ENCODE results near the gene P2RX7. TPM values are rescaled to one million over a fixed set of nuclear protein-coding genes. Genes with fewer than 3 reads are reported as not detected.
"Not testable (repeated sequence)": the region's sequence is repeated elsewhere in the genome, so short reads cannot be mapped to it uniquely, and the experiment has no call there.

The P2RX7 gene
- total RNA-seq, 1 donor from 2014 or later = 1.9 TPM

DNA sequence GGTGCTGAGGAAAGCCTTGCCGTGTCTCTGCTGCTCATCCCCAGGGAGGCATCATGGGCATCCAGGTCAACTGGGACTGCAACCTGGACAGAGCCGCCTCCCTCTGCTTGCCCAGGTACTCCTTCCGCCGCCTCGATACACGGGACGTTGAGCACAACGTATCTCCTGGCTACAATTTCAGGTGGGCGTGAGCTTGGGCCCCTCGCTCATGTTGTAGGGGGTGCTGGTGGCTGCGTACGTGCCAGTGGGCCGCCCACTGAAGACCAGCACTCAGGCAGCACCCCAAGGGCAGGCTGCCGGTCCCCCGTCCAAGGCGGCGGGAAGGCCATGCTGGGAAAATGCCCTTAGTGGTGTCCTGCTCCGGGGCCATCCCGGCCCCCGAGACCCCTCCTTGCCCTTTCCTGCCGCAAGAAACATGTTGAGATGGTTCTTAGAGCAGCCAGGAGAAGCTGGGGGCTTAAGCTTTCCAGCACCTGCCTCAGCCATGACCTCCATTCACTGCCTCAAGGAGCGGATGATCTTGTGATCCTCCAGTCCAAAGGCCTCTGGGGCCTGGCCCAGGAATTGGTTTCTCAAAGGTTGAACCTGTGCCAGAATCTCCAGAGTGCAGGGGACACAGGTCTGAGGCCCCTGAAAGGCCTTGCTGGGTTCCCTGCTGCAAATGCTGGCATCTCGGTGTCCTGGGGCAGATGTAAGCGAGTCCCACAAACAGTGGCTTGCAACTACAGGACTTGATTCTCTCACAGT lies 96.4 kb downstream of the P2RX7 start:
- no peaks in the 10 kb centered on the region for H3K27me3 Mint-ChIP-seq
- peaks cover 7% of the 10 kb centered on the region for H3K4me1 Mint-ChIP-seq (ENCODE audit: unreplicated experiment)
- peaks cover 10% of the 10 kb centered on the region for H3K36me3 Mint-ChIP-seq
- H3K9me3 Mint-ChIP-seq = no peaks in the 10 kb centered on the region
- H3K27ac Mint-ChIP-seq = no peak overlapping the region
- TF ChIP-seq, protein P1, sequence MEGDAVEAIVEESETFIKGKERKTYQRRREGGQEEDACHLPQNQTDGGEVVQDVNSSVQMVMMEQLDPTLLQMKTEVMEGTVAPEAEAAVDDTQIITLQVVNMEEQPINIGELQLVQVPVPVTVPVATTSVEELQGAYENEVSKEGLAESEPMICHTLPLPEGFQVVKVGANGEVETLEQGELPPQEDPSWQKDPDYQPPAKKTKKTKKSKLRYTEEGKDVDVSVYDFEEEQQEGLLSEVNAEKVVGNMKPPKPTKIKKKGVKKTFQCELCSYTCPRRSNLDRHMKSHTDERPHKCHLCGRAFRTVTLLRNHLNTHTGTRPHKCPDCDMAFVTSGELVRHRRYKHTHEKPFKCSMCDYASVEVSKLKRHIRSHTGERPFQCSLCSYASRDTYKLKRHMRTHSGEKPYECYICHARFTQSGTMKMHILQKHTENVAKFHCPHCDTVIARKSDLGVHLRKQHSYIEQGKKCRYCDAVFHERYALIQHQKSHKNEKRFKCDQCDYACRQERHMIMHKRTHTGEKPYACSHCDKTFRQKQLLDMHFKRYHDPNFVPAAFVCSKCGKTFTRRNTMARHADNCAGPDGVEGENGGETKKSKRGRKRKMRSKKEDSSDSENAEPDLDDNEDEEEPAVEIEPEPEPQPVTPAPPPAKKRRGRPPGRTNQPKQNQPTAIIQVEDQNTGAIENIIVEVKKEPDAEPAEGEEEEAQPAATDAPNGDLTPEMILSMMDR (conservative IDR thresholded peaks at IDR 0.05) = no peak
- H3K4me3 Mint-ChIP-seq = no peak overlapping the region
- DNase-seq (ENCODE audit: extremely low spot score, unreplicated experiment) = no peak

GRCh38 chr12:121229826-121230537 lies 97.3 kb downstream of the P2RX7 start:
- H3K27me3 Mint-ChIP-seq; H3K4me3 Mint-ChIP-seq; H3K9me3 Mint-ChIP-seq; DNase-seq (ENCODE audit: extremely low spot score, unreplicated experiment); H3K36me3 Mint-ChIP-seq; H3K4me1 Mint-ChIP-seq (ENCODE audit: unreplicated experiment): not testable (repeated sequence)
- peak overlapping the region; percentile 70 for H3K27ac Mint-ChIP-seq
- TF ChIP-seq, protein P1 (conservative IDR thresholded peaks at IDR 0.05) = peak; percentile 95

DNA sequence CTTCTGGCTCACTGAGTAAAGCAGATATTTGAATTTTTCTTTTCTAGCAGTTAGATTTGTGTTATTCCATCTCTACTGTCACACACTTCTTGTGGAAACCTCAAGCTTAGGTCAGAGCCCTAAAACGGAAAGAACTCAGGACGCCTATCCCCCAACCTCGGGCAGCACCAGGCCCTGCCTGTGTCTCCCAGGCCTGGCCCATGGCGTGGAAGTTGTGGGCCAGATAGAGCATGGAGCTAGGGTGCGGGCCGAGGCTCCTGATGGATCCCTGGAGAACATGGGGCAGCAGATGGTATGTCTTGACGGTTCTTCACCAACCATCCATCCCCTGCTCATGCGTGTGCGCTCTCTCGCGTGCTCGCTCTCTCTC lies 97.8 kb downstream of the P2RX7 start:
- peaks cover 7% of the 10 kb centered on the region for H3K36me3 Mint-ChIP-seq
- no peaks in the 10 kb centered on the region for H3K27me3 Mint-ChIP-seq
- H3K9me3 Mint-ChIP-seq = no peaks in the 10 kb centered on the region
- peak overlapping the region; percentile 70 for H3K27ac Mint-ChIP-seq
- TF ChIP-seq, protein P1 (conservative IDR thresholded peaks at IDR 0.05) = no peak
- H3K4me1 Mint-ChIP-seq (ENCODE audit: unreplicated experiment) = peaks cover 7% of the 10 kb centered on the region
- no peak overlapping the region for H3K4me3 Mint-ChIP-seq
- DNase-seq (ENCODE audit: extremely low spot score, unreplicated experiment) = no peak

DNA sequence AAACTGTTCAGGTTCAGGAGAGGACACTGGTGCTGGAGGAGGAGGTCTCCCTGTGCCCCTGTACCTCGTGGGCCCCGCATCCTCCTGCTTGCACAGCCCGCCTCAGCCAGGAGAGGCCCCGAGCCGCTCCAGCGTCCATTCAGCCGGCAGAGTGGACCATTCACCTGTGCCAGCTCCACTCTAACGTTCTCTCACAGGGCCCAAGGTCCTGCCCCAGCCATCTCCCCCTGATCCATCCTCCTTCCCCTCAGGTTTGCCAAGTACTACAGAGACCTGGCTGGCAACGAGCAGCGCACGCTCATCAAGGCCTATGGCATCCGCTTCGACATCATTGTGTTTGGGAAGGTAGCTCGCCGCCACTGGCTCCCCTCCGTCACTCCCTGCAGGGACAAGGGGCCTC lies 99.5 kb downstream of the P2RX7 start:
- TF ChIP-seq, protein P1 (conservative IDR thresholded peaks at IDR 0.05) = no peak
- Mint-ChIP-seq H3K27ac (no peak overlapping the region), H3K4me3 (no peak overlapping the region), H3K36me3 (peaks cover 7% of the 10 kb centered on the region), H3K4me1 (ENCODE audit: unreplicated experiment) (peaks cover 6% of the 10 kb centered on the region), H3K9me3 (no peaks in the 10 kb centered on the region), H3K27me3 (no peaks in the 10 kb centered on the region)
- no peak for DNase-seq (ENCODE audit: extremely low spot score, unreplicated experiment)

- no peaks in the 10 kb centered on the region for H3K9me3 Mint-ChIP-seq
- H3K36me3 Mint-ChIP-seq = peaks cover 4% of the 10 kb centered on the region
- no peak for DNase-seq (ENCODE audit: extremely low spot score, unreplicated experiment)
- no peak overlapping the region for H3K27ac Mint-ChIP-seq
- peaks cover 5% of the 10 kb centered on the region for H3K4me1 Mint-ChIP-seq (ENCODE audit: unreplicated experiment)
- TF ChIP-seq, protein P1 (conservative IDR thresholded peaks at IDR 0.05) = peak; percentile 10
- no peaks in the 10 kb centered on the region for H3K27me3 Mint-ChIP-seq
- no peak overlapping the region for H3K4me3 Mint-ChIP-seq
Measured at GRCh38 chr12:121232977-121233627, 100.4 kb downstream of the P2RX7 start.
